ENCODE measurements around the gene CES2. TPM values are rescaled to one million over a fixed set of nuclear protein-coding genes. Genes with fewer than 3 reads are reported as not detected.
"Not testable (repeated sequence)": the region's sequence is repeated elsewhere in the genome, so short reads cannot be mapped to it uniquely, and the experiment has no call there.

The CES2 gene
- total RNA-seq, 5 donors from 2014 or later (not counting 1 experiment from before 2014, with no cell fraction given), result 35.3 to 56.5 (median 50.2) TPM

- DNase-seq; H3K36me3 ChIP-seq (ENCODE audit: control insufficient read depth in 2 of 2, extremely low read depth in 1 of 2, insufficient read depth in 1 of 2, low read length in 1 of 2); ATAC-seq (replicated peaks in 1 of 4); H3K9me3 ChIP-seq; POLR2A ChIA-PET; H3K27ac Mint-ChIP-seq; H3K27ac ChIP-seq (ENCODE audit: low read length); H3K4me3 Mint-ChIP-seq; CTCF ChIA-PET; H3K4me3 ChIP-seq (ENCODE audit: control insufficient read depth in 1 of 2, extremely low read depth in 1 of 2, low read length in 1 of 2); H3K9me3 Mint-ChIP-seq; H3K36me3 Mint-ChIP-seq; H3K27me3 Mint-ChIP-seq; H3K27me3 ChIP-seq (replicated peaks in 1 of 2; ENCODE audit: control insufficient read depth in 2 of 2, extremely low read depth in 1 of 2, insufficient read depth in 2 of 2, low read length in 1 of 2): not testable (repeated sequence)
- WGBS (ENCODE audit: insufficient coverage), result 83% methylated on average over 4 of the region's 5 CpGs
- peaks cover 3 to 14% (median 10%) of the 10 kb centered on the region in 3 donors for H3K4me1 Mint-ChIP-seq
- peaks cover 0 to 10% of the 10 kb centered on the region in 2 experiments for H3K4me1 ChIP-seq (ENCODE audit: control insufficient read depth in 1 of 2, extremely low read depth in 1 of 2, insufficient read depth in 2 of 2, low read length in 2 of 2)
These were observed 38.6 kb upstream of the CES2 start for GRCh38 chr16:66896682-66897081.

DNA sequence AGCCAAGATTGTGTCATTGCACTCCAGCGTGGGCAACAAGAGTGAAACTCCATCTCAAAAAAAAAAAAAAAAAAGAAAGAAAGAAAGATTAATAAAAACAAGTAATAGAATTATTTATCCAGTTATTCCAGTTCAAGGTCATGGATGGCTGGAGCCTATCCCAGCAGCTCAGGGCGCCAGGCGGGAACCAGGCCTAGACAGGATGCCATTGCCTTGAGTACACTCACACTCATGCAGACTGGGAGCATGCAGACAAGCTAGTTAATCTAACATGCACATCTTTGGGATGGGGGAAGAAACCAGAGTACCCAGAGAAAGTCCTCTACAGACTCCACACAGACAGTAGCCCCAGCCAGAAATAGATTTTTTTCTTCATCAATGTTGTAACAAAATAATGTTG is 37.1 kb upstream of the CES2 start:
- Histone ChIP-seq H3K27me3 (replicated peaks in 1 of 2; ENCODE audit: control insufficient read depth in 2 of 2, extremely low read depth in 1 of 2, insufficient read depth in 2 of 2, low read length in 1 of 2) (peaks cover 0 to 2% of the 10 kb centered on the region in 2 experiments), H3K4me1 (ENCODE audit: control insufficient read depth in 1 of 2, extremely low read depth in 1 of 2, insufficient read depth in 2 of 2, low read length in 2 of 2) (peaks cover 0 to 7% of the 10 kb centered on the region in 2 experiments), H3K4me3 (ENCODE audit: control insufficient read depth in 1 of 2, extremely low read depth in 1 of 2, low read length in 1 of 2) (no peak overlapping the region), H3K9me3 (no peaks in the 10 kb centered on the region), H3K36me3 (ENCODE audit: control insufficient read depth in 2 of 2, extremely low read depth in 1 of 2, insufficient read depth in 1 of 2, low read length in 1 of 2) (peaks cover 0 to 4% of the 10 kb centered on the region in 2 donors), H3K27ac (ENCODE audit: low read length) (no peak overlapping the region)
- DNase-seq, result no peak
- H3K9me3 Mint-ChIP-seq, result no peaks in the 10 kb centered on the region
- no peak overlapping the region for H3K27ac Mint-ChIP-seq
- H3K36me3 Mint-ChIP-seq, result no peaks in the 10 kb centered on the region
- no peak for ATAC-seq (replicated peaks in 1 of 4)
- no peak overlapping the region for H3K4me3 Mint-ChIP-seq
- H3K4me1 Mint-ChIP-seq, result peaks cover under 1 to 7% (median 3%) of the 10 kb centered on the region in 3 donors
- ChIA-PET CTCF (no interaction called here), POLR2A (no interaction called here)
- WGBS (ENCODE audit: insufficient coverage), result 100% methylated on average over 1 of the region's 3 CpGs
- H3K27me3 Mint-ChIP-seq, result no peaks in the 10 kb centered on the region

DNA sequence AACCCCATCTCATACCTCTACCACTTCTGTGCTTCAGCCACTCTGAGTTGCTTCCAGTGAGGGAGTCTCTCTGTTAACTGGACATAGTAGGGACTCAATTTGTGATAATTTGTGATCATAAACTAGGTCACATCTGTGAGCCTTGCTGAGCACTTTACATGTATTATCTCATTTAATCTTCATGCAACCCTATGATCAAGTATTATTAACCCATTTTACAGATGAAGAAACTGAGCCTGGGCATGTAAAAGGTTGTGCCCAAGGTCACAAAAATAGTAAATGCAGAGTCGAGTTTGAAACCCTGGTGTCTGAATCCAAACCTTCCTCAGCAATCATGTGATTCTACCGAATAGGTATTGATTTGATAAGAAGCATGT is 36.4 kb upstream of the CES2 start:
- peaks cover 0 to 4% of the 10 kb centered on the region in 2 donors for H3K36me3 ChIP-seq (ENCODE audit: control insufficient read depth in 2 of 2, extremely low read depth in 1 of 2, insufficient read depth in 1 of 2, low read length in 1 of 2)
- no peak overlapping the region for H3K27ac Mint-ChIP-seq
- DNase-seq, result no peak
- H3K36me3 Mint-ChIP-seq, result no peaks in the 10 kb centered on the region
- H3K27me3 ChIP-seq (replicated peaks in 1 of 2; ENCODE audit: control insufficient read depth in 2 of 2, extremely low read depth in 1 of 2, insufficient read depth in 2 of 2, low read length in 1 of 2), result peaks cover 0 to 2% of the 10 kb centered on the region in 2 experiments
- no peak overlapping the region for H3K4me3 ChIP-seq (ENCODE audit: control insufficient read depth in 1 of 2, extremely low read depth in 1 of 2, low read length in 1 of 2)
- H3K9me3 ChIP-seq, result no peaks in the 10 kb centered on the region
- H3K4me1 ChIP-seq (ENCODE audit: control insufficient read depth in 1 of 2, extremely low read depth in 1 of 2, insufficient read depth in 2 of 2, low read length in 2 of 2), result peaks cover 0 to 3% of the 10 kb centered on the region in 2 experiments
- peaks cover 0 to 6% (median 3%) of the 10 kb centered on the region in 3 donors for H3K4me1 Mint-ChIP-seq
- no peak overlapping the region for H3K4me3 Mint-ChIP-seq
- ChIA-PET POLR2A (no interaction called here), CTCF (no interaction called here)
- no peak overlapping the region for H3K27ac ChIP-seq (ENCODE audit: low read length)
- H3K27me3 Mint-ChIP-seq, result no peaks in the 10 kb centered on the region
- no peaks in the 10 kb centered on the region for H3K9me3 Mint-ChIP-seq
- no peak for ATAC-seq (replicated peaks in 1 of 4)
- no CpG with 5 or more reads among the region's 2 CpGs for WGBS (ENCODE audit: insufficient coverage)

GRCh38 chr16:66899310-66899944 is 35.9 kb upstream of the CES2 start:
- Histone ChIP-seq H3K27me3 (replicated peaks in 1 of 2; ENCODE audit: control insufficient read depth in 2 of 2, extremely low read depth in 1 of 2, insufficient read depth in 2 of 2, low read length in 1 of 2) (peaks cover 0 to 2% of the 10 kb centered on the region in 2 experiments), H3K9me3 (no peaks in the 10 kb centered on the region), H3K27ac (ENCODE audit: low read length) (no peak overlapping the region), H3K4me3 (ENCODE audit: control insufficient read depth in 1 of 2, extremely low read depth in 1 of 2, low read length in 1 of 2) (no peak overlapping the region), H3K36me3 (ENCODE audit: control insufficient read depth in 2 of 2, extremely low read depth in 1 of 2, insufficient read depth in 1 of 2, low read length in 1 of 2) (no peaks in the 10 kb centered on the region), H3K4me1 (ENCODE audit: control insufficient read depth in 1 of 2, extremely low read depth in 1 of 2, insufficient read depth in 2 of 2, low read length in 2 of 2) (peaks cover 0 to 3% of the 10 kb centered on the region in 2 experiments)
- 94% methylated on average over 4 of the region's 6 CpGs for WGBS (ENCODE audit: insufficient coverage)
- ChIA-PET CTCF (no interaction called here), POLR2A (no interaction called here)
- ATAC-seq (replicated peaks in 1 of 4) (no peak), DNase-seq (no peak)
- peaks cover 0 to 4% (median 3%) of the 10 kb centered on the region in 3 donors for H3K4me1 Mint-ChIP-seq
- H3K4me3 Mint-ChIP-seq, result no peak overlapping the region
- H3K9me3 Mint-ChIP-seq, result no peaks in the 10 kb centered on the region
- H3K36me3 Mint-ChIP-seq, result no peaks in the 10 kb centered on the region
- H3K27me3 Mint-ChIP-seq, result no peaks in the 10 kb centered on the region
- H3K27ac Mint-ChIP-seq, result no peak overlapping the region

DNA sequence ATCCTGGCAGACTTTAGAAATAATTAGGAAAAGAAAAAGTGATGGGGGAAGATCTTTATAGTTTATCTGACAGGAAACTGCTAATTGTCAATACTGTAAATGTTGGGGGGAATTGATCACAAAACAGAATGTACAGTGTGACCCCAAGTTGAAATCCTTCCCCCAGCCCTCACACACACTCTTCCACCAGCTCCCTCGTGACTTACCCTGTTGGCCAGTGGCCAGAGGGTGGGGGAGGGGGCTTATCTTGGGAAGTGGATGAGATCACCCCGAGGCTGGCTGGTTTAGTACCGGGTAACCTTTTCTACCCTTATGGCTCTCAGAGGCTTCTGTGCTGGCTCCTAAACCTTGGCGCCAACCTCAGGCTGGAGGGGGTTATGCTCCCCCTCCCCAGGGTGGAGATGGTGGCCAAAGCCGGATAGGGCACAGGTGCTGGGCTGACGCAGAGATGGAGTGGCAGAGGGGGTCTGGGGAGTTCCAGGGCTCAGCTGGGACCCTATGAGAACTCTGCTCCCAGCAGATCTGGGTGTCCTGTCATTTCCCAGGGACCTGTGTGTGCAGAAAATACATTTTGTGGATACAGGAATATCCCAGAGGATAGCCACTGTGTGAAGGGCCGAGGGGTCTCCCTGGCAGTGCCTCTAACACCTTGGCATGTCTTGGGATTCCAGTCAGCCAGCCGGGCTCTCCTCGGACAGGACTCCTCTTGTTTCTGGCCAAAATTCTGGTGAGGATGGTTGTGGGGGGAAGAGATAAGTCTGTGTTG is 35.2 kb upstream of the CES2 start:
- ChIA-PET POLR2A (no interaction called here), CTCF (interaction anchor here in 1 of 2 donors (0.6 kb wide), 1 partner anchor 293 kb away, joined by 3 read pairs; no protein-coding TSS in a partner anchor)
- Histone ChIP-seq H3K4me1 (ENCODE audit: control insufficient read depth in 1 of 2, extremely low read depth in 1 of 2, insufficient read depth in 2 of 2, low read length in 2 of 2) (peaks cover 0 to 3% of the 10 kb centered on the region in 2 experiments), H3K4me3 (ENCODE audit: control insufficient read depth in 1 of 2, extremely low read depth in 1 of 2, low read length in 1 of 2) (no peak overlapping the region), H3K9me3 (no peaks in the 10 kb centered on the region), H3K27ac (ENCODE audit: low read length) (no peak overlapping the region), H3K36me3 (ENCODE audit: control insufficient read depth in 2 of 2, extremely low read depth in 1 of 2, insufficient read depth in 1 of 2, low read length in 1 of 2) (no peaks in the 10 kb centered on the region), H3K27me3 (replicated peaks in 1 of 2; ENCODE audit: control insufficient read depth in 2 of 2, extremely low read depth in 1 of 2, insufficient read depth in 2 of 2, low read length in 1 of 2) (peaks cover 0 to 2% of the 10 kb centered on the region in 2 experiments)
- Mint-ChIP-seq H3K9me3 (no peaks in the 10 kb centered on the region), H3K27ac (no peak overlapping the region), H3K4me3 (no peak overlapping the region), H3K27me3 (no peaks in the 10 kb centered on the region), H3K36me3 (no peaks in the 10 kb centered on the region), H3K4me1 (peaks cover 0 to 2% (median 0%) of the 10 kb centered on the region in 3 donors)
- no peak for DNase-seq
- ATAC-seq (replicated peaks in 1 of 4), result no peak
- 66% methylated on average over 5 of the region's 9 CpGs for WGBS (ENCODE audit: insufficient coverage)

DNA sequence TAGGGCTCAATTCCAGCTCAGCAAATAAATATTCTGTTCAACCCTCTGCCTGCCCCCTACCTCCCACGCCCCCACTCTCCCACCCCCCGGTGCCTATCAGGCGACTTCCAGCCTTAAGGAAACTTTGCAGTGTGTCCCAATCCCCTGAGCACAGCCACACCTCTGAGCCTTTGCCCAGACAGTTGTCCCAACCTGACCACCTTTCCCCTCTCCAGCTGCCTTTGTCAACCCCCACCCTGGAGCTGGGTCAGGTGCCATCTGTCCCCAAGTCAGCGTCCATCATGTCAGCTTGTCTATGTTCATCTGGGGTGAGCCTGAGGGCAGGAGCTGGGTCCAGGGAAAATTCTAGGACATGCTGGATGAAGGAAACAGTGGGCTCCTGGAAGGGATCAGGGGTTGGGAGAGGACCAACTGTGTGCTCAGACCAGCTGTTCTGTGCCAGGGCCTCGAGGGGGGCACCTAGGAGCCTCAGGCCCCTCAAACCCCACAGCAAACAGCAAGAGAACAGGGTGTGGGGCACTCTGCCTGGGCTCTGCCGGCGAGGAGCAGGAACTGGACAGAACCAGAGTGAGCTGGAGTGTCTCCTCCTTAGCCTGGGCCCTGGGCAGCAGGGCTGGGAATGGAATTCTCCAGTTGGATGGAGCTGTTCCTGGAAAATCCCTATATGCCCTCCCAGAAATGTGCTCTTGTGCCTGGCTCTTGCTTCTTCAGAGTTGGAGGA is 34.4 kb upstream of the CES2 start:
- Histone ChIP-seq H3K36me3 (ENCODE audit: control insufficient read depth in 2 of 2, extremely low read depth in 1 of 2, insufficient read depth in 1 of 2, low read length in 1 of 2) (no peaks in the 10 kb centered on the region), H3K4me1 (ENCODE audit: control insufficient read depth in 1 of 2, extremely low read depth in 1 of 2, insufficient read depth in 2 of 2, low read length in 2 of 2) (peaks cover 0 to 7% of the 10 kb centered on the region in 2 experiments), H3K9me3 (no peaks in the 10 kb centered on the region), H3K27ac (ENCODE audit: low read length) (no peak overlapping the region), H3K4me3 (ENCODE audit: control insufficient read depth in 1 of 2, extremely low read depth in 1 of 2, low read length in 1 of 2) (no peak overlapping the region), H3K27me3 (replicated peaks in 1 of 2; ENCODE audit: control insufficient read depth in 2 of 2, extremely low read depth in 1 of 2, insufficient read depth in 2 of 2, low read length in 1 of 2) (no peaks in the 10 kb centered on the region)
- Mint-ChIP-seq H3K27ac (no peak overlapping the region), H3K4me3 (no peak overlapping the region), H3K36me3 (no peaks in the 10 kb centered on the region), H3K4me1 (peaks cover 2 to 3% (median 2%) of the 10 kb centered on the region in 3 donors), H3K27me3 (no peaks in the 10 kb centered on the region), H3K9me3 (no peaks in the 10 kb centered on the region)
- CTCF ChIA-PET, result interaction anchor here in 1 of 2 donors (0.6 kb wide), 1 partner anchor 292 kb away, joined by 3 read pairs; no protein-coding TSS in a partner anchor
- no peak for DNase-seq
- 88% methylated on average over 3 of the region's 7 CpGs for WGBS (ENCODE audit: insufficient coverage)
- ATAC-seq (replicated peaks in 1 of 4), result no peak
- POLR2A ChIA-PET, result no interaction called here

Measured in T-cell (primary cell).